EL (cell line): ENCODE measurements around the gene PTPDC1.

Source experiments
- DNase-seq: peaks from one replicate; pipeline ENCODE4 v3.0.0-alpha.2; 2016

The PTPDC1 gene

DNA sequence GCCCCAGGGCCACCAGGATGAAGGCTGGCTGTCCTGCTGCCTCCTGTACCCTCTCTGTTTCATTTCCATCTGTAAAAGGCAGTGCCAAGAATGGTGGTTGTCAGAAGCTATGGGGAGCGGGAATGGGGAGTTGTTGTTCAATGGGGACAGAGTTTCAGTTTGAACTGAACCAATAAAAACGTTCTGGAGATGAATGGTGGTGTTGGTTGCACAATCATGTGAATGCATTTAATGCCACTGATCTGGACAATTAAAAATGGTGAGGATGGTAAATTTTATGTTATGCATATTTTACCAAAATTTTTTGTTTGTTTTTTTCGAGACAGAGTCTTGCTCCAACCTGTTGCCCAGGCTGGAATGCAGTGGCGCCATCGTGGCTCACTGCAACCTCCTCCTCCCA, 58.1 kb downstream of the PTPDC1 start:
- no peak for DNase-seq

DNA sequence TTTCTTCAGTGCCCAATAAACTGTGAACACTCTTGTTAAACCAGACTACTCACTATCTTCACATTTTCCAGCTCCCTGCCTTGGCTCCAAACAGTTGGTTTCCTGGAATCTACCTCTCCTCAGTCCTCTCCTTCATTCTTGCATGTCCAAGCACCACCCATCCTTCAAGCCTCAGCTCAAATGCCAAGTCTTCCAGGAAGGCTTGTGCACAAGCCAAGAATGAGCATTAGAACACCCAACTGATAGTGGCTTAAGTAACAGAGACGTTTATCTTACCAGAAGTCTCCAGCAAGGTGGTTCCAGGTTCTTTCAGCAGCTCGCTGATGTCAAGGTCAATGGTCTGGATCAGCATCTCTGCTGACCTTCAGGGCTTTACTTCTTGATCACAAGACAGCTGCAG, 60.1 kb downstream of the PTPDC1 start:
- no peak for DNase-seq

DNA sequence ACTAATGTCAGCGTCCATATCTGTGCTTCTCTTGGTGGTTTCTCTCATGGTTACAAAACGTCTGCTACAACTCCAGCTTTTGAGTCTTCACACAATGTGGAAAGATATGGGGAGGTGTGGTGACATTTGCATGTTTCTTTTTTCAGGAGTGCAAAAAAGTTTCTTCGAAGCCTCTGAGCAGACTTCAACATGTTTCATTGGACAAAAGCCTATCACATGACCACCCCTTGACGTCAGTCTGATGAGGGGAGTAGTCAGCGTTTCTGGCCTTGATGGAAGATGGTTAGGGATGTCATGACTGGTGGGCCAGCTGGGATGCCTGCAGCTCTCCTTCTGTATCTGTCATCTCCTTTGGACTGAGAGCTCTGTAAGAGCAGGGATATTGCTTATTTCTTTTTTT, 61.4 kb downstream of the PTPDC1 start:
- DNase-seq: no peak

DNA sequence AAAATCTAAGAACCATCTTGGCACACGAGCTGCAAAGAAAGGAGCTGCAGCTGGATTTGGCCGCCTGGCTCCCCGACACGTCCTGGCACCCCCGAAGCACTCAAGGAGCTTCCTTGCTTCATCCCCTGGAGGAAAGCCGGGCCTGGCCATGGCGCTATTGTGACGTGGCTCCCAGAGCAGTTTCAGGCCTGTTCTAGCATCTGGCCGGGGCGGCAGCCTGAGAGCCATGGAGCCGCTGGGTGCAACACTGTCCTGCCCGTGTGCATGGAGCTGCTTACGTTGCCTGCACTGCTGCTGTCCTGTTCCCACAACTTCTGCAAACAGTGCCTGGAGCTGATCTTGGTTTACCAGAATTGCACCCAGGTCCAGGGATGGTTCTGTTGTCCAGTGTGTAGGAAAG, 63.5 kb downstream of the PTPDC1 start:
- no peak for DNase-seq

DNA sequence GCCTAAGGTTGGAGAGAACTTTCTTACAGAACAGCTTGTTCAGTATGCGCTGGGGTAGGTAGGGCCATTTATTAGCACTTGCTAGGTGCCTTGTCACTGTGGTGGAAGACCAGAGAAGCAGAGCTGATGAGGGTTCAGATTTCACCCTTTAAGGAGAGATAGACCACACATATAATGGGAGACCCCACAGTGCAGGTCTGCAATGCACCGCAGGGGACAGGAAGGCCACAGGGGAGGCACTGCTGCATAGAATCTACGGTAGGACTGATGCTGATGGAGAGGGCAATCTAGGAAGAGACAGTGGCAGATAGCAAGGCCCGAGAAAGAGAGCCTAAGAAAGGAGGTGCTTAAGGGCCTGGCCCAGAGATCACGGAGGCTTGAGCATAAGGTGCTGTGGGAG, 64.2 kb downstream of the PTPDC1 start:
- no peak for DNase-seq

DNA sequence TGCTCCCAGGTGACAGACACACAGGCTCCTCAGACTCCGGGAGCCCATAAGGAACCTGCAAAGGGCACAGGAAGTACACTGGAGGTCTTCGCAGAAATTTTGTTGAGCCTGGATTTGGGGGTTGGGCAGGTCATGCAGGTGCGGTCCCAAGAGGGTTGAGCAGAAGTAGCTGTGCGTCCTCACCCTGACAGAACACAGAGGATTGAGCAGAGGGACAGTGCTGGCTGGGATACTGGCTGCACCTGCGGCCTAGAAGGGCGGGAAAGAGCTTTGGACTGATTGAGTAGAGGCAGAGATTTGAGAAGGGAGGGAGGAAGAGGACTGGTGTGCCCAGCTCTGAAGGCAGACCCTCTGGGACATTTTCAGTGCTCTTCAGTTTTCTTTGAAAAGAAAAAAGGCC, 65.4 kb downstream of the PTPDC1 start:
- DNase-seq: no peak

DNA sequence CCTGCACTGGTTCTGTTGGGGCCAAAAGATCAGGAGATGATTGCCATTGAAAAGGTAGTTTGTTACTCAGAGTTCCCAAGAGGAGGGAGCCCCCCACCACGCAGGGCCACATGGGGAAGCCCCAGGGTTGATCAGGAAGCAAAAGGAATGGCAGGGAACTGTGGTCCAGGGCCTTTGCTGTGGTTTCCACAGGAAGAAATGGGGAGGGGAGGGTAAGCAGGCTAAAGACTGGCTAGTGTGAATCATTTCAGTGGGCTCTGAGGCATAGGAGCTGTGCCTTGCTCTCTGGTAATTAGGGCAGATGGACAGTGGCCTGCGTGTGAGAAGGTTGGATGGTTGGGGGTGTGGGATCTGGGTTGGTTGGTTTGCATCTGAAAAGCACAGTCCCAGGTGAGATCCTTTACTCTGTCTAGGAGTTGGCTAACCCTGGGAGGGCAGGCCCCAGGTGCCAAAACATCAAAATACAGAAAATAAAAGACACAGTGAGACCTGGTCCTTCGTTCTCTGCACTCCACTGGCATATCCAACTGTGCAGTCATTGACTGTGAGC, 66.1 kb downstream of the PTPDC1 start:
- no peak for DNase-seq

DNA sequence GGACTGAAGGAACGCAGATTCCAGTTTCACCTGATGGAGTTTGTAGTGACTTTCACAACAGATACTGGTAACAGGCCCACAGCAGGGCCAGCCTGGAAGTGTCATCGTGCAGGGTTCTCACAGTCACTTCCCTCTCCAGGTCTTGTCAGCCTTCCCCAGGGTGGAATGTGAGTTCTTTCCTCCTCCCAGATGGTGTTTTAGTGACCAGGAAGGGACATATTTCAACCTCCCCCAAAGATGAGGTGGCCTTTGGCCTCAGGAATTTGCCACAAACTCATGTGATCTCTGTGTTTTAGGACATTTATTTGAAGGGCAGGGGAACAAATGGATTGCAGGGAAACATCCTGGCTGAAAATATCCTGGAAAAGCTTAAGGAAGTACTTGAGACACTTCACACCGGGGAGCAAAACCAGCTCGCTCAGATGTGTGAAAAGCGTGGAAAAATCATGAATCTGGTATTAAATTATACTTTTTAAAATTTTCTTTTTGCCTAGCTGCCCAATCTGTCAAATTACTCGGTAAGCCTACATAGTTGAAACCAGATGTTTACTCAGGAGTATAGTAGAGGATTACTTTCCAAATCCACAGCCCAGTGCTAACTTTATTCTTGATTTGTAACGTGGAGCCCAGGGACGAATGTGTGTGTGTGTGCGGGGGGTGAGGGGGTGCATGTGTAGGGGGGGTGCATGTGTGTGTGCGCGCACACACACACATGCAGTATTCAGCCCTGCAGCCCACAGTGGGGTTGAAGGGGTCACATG, 66.8 kb downstream of the PTPDC1 start:
- DNase-seq: peak; percentile 10

DNA sequence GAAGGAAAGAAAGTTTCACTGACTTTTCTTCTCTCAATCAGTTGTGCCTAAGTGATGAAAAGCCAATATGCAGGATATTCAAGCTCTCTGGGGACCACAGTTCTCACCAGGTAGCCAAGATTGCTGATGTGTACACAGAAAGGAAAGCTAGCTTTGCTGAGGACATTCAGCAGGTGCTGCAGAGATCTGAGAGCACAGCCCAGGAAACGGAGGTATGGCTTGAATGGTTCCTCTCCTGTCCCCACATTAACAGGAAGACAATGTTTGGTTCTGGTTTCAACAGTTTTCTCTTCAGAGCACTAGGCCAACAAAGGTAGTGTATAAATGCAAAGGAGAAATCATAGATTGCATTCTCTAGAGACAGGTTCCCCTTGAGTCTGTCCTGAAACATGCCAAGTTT, 69.6 kb downstream of the PTPDC1 start:
- no peak for DNase-seq

DNA sequence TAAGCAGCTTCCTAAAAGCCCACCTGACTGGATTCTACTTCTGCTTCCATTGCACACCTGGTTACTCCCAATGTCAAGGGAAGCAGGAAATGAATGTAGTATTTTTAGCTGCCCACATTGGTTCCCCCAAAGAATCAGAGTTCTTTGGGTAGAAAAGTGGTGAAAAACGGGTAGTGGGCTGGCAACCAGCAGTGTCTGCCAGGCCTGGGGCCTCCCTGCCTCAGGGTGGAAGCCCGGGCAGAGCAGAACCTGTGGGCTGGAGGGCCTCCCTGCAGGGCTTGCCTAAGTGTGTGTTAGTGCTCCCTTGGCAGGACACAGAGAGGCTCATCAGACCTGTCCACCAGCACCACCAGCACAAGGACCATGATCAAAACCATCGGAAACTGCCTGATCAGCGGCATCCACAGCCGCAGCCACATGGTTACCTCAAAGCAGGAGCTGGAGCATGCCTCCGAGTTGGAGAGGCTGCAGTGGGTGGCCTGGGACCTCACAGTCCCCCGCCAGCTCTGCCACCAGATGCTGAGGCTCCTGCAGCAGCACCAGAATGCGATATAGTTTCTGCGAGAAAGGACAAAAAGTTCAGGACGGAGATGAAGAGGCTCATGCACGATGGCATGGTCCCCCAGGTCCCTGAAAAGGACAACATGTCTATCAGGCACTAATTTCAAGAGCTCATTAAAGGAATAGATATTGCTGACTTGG, 72.2 kb downstream of the PTPDC1 start:
- no peak for DNase-seq

DNA sequence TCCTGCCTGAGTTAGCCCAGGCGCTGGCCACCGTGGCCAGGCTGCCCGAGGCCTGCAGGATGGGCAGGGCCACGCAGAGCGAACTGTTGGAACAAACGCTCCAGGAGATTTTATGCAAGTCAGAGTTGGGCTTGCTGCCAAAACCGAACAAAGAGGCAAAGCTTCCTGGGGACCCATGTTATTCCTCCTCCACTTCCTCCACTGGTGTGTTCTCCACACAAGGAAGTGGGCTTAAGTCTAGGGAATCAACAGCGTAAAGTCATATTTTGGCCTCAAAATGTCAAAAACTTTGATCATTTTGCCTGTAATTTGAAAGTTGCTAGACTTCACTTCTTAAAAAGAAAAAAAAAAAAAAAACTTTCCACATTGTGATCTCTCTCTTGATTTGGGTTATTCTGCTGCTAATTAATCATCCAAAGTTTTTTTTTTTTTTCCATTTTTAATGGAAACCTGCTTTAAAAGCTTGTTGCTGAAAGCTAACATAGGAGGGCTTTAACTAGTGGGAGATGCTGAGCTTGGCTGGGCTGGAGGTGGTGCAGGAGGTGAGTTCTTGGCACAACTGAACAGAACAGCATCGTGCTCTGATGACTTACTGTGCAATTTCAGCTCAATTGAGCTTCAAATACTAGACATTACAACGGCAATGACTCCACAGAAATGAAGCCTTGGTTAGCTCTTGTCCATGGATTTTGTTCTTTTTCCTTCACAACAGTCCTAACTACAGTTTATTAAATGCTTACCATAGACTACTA, 73.0 kb downstream of the PTPDC1 start:
- no peak for DNase-seq
